HG03442 (cell line): ENCODE data around the gene CYREN.
"Not testable (repeated sequence)": the region's sequence is repeated elsewhere in the genome, so short reads cannot be mapped to it uniquely, and the experiment has no call there.

Source experiments
- ATAC-seq: cut with Tn5 transposase; IDR thresholded peaks from one replicate; pipeline ENCODE4 v1.9.1; 2021; ENCODE audit warnings: mild to moderate bottlenecking, moderate library complexity; ENCODE audit not compliant: unreplicated experiment

The CYREN gene

GRCh38 chr7:135160858-135161653, 9.5 kb downstream of the CYREN start:
- ATAC-seq: peak; percentile 29

DNA sequence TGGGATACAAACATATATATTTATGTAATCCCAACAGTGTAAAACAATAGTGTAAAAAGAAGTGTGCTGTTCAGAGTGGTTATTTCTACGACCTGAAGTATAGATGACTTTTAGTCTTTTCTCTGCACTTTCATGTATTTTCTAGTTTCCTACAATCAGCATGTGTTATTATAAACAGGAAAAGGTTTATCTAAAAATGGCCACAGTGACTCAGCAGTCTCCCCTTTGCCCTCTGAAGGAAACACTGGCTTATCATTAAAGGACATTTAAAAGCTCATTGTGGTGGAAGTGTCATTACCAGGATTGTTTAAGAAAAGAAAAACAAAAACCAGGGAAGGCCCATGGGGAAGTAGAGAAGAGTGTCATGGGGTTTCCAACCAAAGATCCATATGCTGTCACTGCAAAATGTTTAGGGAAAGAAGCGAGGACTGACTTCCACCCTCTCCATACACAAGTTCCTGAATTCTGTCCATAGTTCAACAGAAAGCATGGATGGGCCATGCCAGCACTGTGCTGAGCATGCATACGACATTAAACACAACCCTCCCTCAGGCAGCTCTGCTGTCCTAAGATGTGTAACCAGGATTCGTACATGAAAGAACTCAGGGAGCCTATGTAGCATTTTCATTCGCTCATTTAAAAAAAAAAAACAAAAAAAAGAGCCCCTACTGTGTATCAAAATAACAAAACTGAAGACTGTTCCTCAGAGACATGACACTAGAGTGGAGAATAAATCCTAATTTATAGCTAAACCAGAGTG, 10.2 kb downstream of the CYREN start:
- ATAC-seq: peak; percentile 43

DNA sequence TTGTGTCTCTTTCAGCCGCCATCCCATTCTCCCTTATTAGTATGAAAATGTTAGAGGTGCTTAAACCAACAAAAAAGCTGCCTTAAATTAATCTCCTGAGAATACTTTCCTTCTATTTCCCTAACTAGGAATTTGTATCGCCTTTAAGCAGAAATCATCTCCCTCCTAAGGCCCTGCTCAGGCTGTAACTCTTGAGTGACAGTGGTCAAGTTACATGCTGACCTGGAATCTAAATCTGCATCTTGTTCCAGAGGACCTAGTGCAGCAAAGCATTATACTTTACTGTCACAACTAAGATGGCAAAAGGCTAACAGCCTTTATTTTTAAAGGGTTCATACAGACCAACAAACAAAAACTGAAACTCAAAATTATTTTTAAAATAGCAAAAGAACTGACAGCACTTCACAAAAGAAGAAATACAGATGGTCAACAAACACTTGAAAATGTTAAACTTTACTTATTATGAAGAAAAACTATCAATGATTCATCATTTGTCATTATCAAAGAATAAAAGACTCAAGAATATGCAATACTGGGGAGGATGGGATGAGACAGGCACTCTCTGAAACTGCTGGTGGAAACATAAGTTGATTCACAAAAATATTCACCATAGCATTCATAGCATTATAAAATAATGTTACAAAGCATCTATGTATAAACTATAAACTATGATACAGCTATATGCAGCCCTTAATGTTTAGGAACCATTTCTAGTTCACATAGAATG, 11.0 kb downstream of the CYREN start:
- ATAC-seq: peak; percentile 8

DNA sequence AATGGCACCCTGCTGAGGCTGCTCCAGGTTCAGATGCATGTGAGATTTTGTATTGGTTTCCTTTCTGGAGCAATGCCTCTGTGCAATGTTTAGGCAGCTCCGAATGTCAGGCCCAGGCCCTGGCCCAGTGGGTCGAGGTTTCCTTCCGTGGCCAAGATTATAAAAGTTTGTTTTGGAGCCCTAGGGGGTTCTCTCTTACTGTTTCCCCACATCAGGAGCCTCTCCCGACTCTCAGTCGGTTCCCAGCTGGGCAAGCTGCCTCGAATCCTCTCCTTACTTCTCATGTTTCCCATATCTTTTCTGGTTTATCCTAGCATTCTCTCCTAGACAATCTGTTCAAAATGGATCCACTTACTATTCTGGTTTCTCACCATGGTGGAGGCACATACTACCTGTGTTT, 11.6 kb downstream of the CYREN start:
- ATAC-seq: no peak

GRCh38 chr7:135158141-135158655, 12.3 kb downstream of the CYREN start:
- no peak for ATAC-seq

- no peak for ATAC-seq
Observed at GRCh38 chr7:135156290-135156689, 14.2 kb downstream of the CYREN start.

DNA sequence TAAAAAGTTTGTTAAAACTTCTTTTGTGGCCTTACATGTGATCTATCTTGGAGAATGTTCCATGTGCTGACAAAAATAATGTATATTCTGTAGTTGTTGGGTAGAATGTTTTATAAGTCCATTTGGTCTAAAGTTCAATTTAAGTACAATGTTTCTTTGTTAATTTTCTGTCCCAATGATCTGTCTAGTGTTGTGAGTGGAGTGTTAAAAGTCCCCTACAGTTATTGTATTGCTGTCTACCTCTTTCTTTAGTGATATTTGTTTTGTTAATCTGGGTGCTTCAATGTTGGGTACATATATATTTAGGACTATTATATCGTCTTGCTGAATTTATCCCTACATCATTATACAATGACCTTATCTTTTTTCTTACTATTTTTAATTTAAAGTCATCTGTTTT, 15.8 kb downstream of the CYREN start:
- no peak for ATAC-seq

DNA sequence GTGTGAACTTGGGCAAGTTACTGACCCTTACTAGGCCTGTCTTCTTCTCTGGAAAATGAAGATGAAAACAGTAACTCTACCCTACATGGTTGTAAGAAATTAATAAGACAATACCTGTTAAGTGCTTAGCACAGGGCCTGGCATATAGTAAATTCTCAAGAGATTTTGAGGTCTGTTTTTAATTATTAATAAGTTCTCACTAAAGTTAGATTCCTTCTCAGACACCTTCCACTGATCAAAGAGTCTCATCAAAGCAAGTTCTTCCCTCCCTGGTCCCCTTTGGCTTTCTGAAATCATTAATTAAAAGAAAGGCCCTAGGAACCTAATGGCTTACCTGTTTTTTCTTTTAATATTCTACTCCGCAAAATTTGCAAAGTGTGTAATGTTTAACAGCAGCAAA, 18.1 kb downstream of the CYREN start:
- no peak for ATAC-seq

DNA sequence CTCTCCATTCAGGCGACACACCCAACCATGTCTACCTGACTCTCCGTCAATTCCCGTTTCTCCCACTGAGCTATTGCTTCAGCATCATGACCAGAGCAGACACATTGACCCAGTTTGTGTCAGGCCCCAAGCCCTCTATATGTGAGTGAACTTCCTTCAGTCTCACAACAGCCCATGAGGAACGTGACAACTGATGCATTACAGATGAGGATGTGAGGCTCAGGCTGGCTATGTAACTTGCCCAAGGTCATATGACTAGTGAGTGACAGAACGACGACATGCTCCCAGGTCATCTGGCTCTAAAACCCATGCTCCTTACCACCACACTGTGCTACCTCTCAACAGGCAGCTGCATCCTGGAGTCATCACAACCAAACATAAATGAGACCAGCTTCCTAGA, 19.0 kb downstream of the CYREN start:
- ATAC-seq: peak; percentile 26

GRCh38 chr7:135151132-135151531, 19.4 kb downstream of the CYREN start:
- ATAC-seq: no peak

GRCh38 chr7:135150072-135150782, 20.3 kb downstream of the CYREN start:
- no peak for ATAC-seq

- peak; percentile 63 for ATAC-seq
Observed at GRCh38 chr7:135147899-135148721, 22.4 kb downstream of the CYREN start, which contains the start of gene TMEM140. TSS of gene TMEM140 (plus strand) at chr7:135148072. CDS start at chr7:135164442, 16,370 bp downstream.

GRCh38 chr7:135147341-135147898, 23.1 kb downstream of the CYREN start:
- ATAC-seq: peak; percentile 17

- no peak for ATAC-seq
Observed at GRCh38 chr7:135143885-135144668, 26.4 kb downstream of the CYREN start.

DNA sequence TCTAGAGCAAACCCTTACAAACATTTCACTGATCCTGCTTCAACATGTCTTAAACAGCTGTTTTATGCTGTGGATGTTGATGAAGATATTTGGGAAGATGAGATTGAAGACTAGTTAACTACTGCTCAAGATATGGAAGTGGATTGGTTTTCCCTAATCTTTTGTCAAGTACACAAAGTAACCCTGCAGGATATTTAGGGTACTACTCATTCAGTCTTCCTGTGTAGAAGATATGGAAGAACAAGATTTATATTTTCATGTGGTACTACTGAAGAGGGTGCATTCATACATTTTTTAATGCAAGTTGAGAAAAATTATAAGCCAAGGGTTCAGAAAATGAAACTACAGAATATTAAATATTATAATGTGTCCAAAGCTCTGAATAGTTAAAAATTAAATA, 40.9 kb downstream of the CYREN start:
- ATAC-seq: no peak

GRCh38 chr7:135128931-135129330, 41.6 kb downstream of the CYREN start:
- no peak for ATAC-seq

DNA sequence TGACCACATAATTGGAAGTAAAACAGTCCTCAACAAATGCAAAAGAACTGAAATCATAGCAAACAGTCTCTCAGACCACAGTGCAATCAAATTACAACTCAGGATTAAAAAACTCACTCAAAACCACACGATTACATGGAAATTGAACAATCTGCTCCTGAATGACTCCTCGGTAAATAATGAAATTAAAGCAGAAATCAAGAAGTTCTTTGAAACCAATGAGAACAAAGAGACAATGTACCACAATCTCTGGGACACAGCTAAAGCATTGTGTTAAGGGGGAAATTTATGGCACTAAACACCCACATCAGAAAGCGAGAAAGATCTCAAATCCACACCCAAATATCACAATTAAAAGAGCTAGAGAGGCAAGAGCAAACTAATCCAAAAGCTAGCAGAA, 45.9 kb downstream of the CYREN start:
- ATAC-seq: not testable (repeated sequence)

DNA sequence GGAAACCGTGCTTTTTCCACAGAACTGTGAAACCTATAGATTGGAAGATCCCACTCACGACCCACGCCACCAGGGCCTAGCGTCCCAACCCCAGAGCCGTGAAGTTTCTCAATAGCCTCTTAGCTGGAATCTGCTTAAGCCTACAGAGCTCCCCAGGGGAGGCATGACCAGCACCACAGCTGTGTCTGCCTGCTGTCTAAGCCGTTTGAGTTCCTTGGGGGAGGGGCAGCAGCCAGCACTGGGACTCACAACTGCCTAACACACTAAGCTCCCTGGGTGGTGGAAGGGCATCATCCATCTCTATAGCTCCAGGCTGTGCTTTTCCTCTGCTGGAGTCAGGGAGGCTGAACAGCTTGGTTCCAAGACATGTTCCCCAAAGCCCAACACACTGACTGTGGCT, 48.6 kb downstream of the CYREN start:
- ATAC-seq: no peak

- ATAC-seq: no peak
Observed at GRCh38 chr7:135117096-135117495, 53.4 kb downstream of the CYREN start.
